Ectodermal cell (in vitro differentiated cells): ENCODE data around the gene MATN4.

Experiments used
- H3K27ac ChIP-seq: 2 replicates; pipeline ENCODE4 v1.7.0; 2013; ENCODE audit warnings: mild to moderate bottlenecking, low read depth, low read length; ENCODE audit not compliant: insufficient read depth, poor library complexity, severe bottlenecking
- H3K27me3 ChIP-seq: 2 replicates; pipeline ENCODE4 v1.7.0; 2013; ENCODE audit warnings: mild to moderate bottlenecking, low read length; ENCODE audit not compliant: insufficient read depth, control insufficient read depth, poor library complexity, severe bottlenecking
- H3K36me3 ChIP-seq: one replicate; pipeline ENCODE4 v1.7.0; 2013; ENCODE audit warnings: low read length; ENCODE audit not compliant: control insufficient read depth, insufficient read depth
- H3K4me1 ChIP-seq: one replicate; pipeline ENCODE4 v1.7.0; 2013; ENCODE audit warnings: low read length; ENCODE audit not compliant: control insufficient read depth, insufficient read depth
- H3K4me3 ChIP-seq: 2 replicates; pipeline ENCODE4 v1.7.0; 2013; ENCODE audit warnings: low read depth, low read length, control low read depth; ENCODE audit not compliant: insufficient read depth
- H3K9me3 ChIP-seq: 2 replicates; pipeline ENCODE4 v1.7.0; 2013; ENCODE audit warnings: mild to moderate bottlenecking, low read length, moderate library complexity; ENCODE audit not compliant: control insufficient read depth
- WGBS, 2 experiments: methylation state at CpG; one replicate each; pipeline ENCODE4 v1.1.7; 2013; ENCODE audit warnings: missing lambda C conversion rate in 2 of 2; 5-methylcytosine and 5-hydroxymethylcytosine counted together

Gene MATN4

DNA sequence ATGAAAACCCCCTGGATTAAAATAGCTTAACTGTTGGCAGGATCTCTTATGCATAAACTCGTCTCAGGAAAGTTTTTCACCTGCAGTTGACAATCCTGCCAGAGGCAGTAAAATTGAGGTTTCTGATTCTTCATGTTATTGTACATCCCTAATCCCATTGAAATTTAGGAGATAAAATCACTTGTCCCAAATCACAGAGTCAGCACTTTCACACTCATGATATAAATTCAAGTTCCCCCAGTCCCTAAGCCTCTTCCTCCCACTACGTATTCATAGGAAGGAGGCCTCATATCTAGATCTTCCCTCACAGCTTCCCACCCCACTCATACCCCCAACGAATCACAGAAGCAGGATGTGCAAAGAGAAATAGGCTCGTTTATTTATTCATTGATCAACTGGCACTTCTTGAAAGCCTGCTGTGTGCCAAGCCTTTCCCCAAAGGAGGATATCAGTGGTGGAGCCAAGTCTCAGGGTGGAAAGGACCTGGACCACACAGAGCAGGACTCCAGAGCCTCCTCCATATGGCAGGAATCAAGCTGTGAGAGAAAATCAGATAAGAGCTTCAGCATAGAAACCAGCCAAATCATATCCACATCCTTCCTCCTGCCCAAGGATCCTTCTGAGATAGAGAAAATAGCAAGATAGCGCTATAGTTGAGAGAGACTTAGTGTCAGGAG lies 56.1 kb downstream of the MATN4 start:
- H3K27me3 ChIP-seq = no peaks in the 10 kb centered on the region
- H3K4me1 ChIP-seq = no peaks in the 10 kb centered on the region
- H3K36me3 ChIP-seq = no peaks in the 10 kb centered on the region
- no peaks in the 10 kb centered on the region for H3K9me3 ChIP-seq
- no peak overlapping the region for H3K27ac ChIP-seq
- 88 to 93% methylated on average over 5 of the region's 5 CpGs for WGBS, 2 experiments
- H3K4me3 ChIP-seq = no peak overlapping the region

DNA sequence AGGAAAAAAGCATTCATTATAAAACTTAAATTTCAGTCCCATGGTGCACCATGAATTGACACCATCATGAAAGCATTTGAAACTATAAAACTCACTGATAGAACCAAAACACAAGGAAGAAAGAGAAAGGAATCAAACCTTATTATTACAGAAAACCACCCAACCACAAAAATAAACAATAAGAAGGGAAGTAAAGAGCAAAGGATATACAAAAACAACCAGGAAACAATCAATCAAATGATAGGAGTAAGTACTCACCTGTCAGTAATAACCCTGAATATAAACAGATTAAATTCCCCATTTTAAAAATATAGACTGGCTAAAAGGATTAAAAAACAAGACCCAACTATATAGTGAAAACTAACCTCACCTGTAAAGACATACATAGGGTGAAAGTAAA lies 59.5 kb downstream of the MATN4 start:
- no peak overlapping the region for H3K27ac ChIP-seq
- H3K27me3 ChIP-seq = peaks cover 6% of the 10 kb centered on the region
- no peak overlapping the region for H3K4me3 ChIP-seq
- H3K36me3 ChIP-seq = no peaks in the 10 kb centered on the region
- H3K4me1 ChIP-seq = no peaks in the 10 kb centered on the region
- no peaks in the 10 kb centered on the region for H3K9me3 ChIP-seq

GRCh38 chr20:45247865-45248264 lies 60.2 kb downstream of the MATN4 start:
- no peaks in the 10 kb centered on the region for H3K4me1 ChIP-seq
- no peak overlapping the region for H3K27ac ChIP-seq
- no peaks in the 10 kb centered on the region for H3K9me3 ChIP-seq
- peaks cover 6% of the 10 kb centered on the region for H3K27me3 ChIP-seq
- 93% methylated on average over 1 of the region's 1 CpG; no CpG with 5 or more reads in 1 of the 2 experiments for WGBS, 2 experiments
- H3K36me3 ChIP-seq = no peaks in the 10 kb centered on the region
- no peak overlapping the region for H3K4me3 ChIP-seq

- Histone ChIP-seq H3K27me3 (peaks cover 6% of the 10 kb centered on the region), H3K4me3 (no peak overlapping the region), H3K4me1 (no peaks in the 10 kb centered on the region), H3K36me3 (no peaks in the 10 kb centered on the region), H3K27ac (no peak overlapping the region), H3K9me3 (no peaks in the 10 kb centered on the region)
- WGBS, 2 experiments = 79 to 80% methylated on average over 6 of the region's 6 CpGs
These were observed 62.0 kb downstream of the MATN4 start for GRCh38 chr20:45246109-45246508.
